ENCODE data around the gene LIN54. TPM values are rescaled to one million over a fixed set of nuclear protein-coding genes. Genes with fewer than 3 reads are reported as not detected.

LIN54 gene
- total and polyA plus RNA-seq, 9 of the 15 experiments (the other 6 are each of a cell fraction or from before 2014, with no cell fraction given): 2.2 to 22.5 (median 15.8) TPM

GRCh38 chr4:82900066-82900410 lies 110.6 kb downstream of the LIN54 start (continued):
- TF ChIP-seq, protein P1, sequence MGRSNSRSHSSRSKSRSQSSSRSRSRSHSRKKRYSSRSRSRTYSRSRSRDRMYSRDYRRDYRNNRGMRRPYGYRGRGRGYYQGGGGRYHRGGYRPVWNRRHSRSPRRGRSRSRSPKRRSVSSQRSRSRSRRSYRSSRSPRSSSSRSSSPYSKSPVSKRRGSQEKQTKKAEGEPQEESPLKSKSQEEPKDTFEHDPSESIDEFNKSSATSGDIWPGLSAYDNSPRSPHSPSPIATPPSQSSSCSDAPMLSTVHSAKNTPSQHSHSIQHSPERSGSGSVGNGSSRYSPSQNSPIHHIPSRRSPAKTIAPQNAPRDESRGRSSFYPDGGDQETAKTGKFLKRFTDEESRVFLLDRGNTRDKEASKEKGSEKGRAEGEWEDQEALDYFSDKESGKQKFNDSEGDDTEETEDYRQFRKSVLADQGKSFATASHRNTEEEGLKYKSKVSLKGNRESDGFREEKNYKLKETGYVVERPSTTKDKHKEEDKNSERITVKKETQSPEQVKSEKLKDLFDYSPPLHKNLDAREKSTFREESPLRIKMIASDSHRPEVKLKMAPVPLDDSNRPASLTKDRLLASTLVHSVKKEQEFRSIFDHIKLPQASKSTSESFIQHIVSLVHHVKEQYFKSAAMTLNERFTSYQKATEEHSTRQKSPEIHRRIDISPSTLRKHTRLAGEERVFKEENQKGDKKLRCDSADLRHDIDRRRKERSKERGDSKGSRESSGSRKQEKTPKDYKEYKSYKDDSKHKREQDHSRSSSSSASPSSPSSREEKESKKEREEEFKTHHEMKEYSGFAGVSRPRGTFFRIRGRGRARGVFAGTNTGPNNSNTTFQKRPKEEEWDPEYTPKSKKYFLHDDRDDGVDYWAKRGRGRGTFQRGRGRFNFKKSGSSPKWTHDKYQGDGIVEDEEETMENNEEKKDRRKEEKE (IDR thresholded peaks at IDR 0.05; ENCODE audit: borderline replicate concordance in 1 of 2, control insufficient read depth in 1 of 2, low read depth in 2 of 2, low read length in 1 of 2): peak in 1 of 2 experiments; percentile 62; a peak in 1 of 4 replicates
- 0 out of 4 replicates have a peak, but pooled peaks of 1 of the 2 experiments have one; percentile 90 for TF ChIP-seq ARNT (IDR thresholded peaks at IDR 0.05)
- TF ChIP-seq THRB (CRISPR knock-in tag; conservative IDR thresholded peaks at IDR 0.05): no peak; the same call in 1 of the 2 replicates
- no peak for TF ChIP-seq ZNF717 (CRISPR knock-in tag; IDR thresholded peaks at IDR 0.05)
- TF ChIP-seq GATAD2A (IDR thresholded peaks at IDR 0.05): 0 out of 2 replicates have a peak, but pooled peaks have one; percentile 36
- no peak for TF ChIP-seq ZNF583 (CRISPR knock-in tag; IDR thresholded peaks at IDR 0.05)
- TF ChIP-seq GTF2F1 (IDR thresholded peaks at IDR 0.05; ENCODE audit: low read depth, low read length): no peak; the same call in 1 of the 2 replicates
- TF ChIP-seq ATF1 (CRISPR knock-in tag; IDR thresholded peaks at IDR 0.05): no peak
- no peak for TF ChIP-seq ATF1 (tag; IDR thresholded peaks at IDR 0.05)
- TF ChIP-seq XRCC5 (IDR thresholded peaks at IDR 0.05; ENCODE audit: low read depth, low read length): 0 out of 2 replicates have a peak, but pooled peaks have one; percentile 26
- TF ChIP-seq EHMT2 (IDR thresholded peaks at IDR 0.05): peak; percentile 52; the same call in 1 of the 2 replicates
- TF ChIP-seq CEBPB (tag; IDR thresholded peaks at IDR 0.05): no peak
- no peak for TF ChIP-seq COPS2 (conservative IDR thresholded peaks at IDR 0.05)
- TF ChIP-seq, protein P2, sequence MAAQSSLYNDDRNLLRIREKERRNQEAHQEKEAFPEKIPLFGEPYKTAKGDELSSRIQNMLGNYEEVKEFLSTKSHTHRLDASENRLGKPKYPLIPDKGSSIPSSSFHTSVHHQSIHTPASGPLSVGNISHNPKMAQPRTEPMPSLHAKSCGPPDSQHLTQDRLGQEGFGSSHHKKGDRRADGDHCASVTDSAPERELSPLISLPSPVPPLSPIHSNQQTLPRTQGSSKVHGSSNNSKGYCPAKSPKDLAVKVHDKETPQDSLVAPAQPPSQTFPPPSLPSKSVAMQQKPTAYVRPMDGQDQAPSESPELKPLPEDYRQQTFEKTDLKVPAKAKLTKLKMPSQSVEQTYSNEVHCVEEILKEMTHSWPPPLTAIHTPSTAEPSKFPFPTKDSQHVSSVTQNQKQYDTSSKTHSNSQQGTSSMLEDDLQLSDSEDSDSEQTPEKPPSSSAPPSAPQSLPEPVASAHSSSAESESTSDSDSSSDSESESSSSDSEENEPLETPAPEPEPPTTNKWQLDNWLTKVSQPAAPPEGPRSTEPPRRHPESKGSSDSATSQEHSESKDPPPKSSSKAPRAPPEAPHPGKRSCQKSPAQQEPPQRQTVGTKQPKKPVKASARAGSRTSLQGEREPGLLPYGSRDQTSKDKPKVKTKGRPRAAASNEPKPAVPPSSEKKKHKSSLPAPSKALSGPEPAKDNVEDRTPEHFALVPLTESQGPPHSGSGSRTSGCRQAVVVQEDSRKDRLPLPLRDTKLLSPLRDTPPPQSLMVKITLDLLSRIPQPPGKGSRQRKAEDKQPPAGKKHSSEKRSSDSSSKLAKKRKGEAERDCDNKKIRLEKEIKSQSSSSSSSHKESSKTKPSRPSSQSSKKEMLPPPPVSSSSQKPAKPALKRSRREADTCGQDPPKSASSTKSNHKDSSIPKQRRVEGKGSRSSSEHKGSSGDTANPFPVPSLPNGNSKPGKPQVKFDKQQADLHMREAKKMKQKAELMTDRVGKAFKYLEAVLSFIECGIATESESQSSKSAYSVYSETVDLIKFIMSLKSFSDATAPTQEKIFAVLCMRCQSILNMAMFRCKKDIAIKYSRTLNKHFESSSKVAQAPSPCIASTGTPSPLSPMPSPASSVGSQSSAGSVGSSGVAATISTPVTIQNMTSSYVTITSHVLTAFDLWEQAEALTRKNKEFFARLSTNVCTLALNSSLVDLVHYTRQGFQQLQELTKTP (IDR thresholded peaks at IDR 0.05; ENCODE audit: low read depth in 1 of 2, partially characterized antibody in 2 of 2): peak in 1 of 2 experiments; percentile 80
- TF ChIP-seq DNMT1 (IDR thresholded peaks at IDR 0.05): peak; percentile 81; the same call in 1 of the 2 replicates
- peak; percentile 85 to 93 for TF ChIP-seq MLLT1 (IDR thresholded peaks at IDR 0.05)
- TF ChIP-seq NFIC (IDR thresholded peaks at IDR 0.05): peak; percentile 14; the same call in 1 of the 2 replicates
- no peak for TF ChIP-seq EGR1 (conservative IDR thresholded peaks at IDR 0.05)
- 0 out of 2 replicates have a peak, but pooled peaks have one; percentile 44 for TF ChIP-seq MEF2D (tag; conservative IDR thresholded peaks at IDR 0.05; ENCODE audit: low read depth)
